HCT116 (cell line): Measurements from ENCODE around the gene GNLY. TPM values are rescaled to one million over a fixed set of nuclear protein-coding genes. Genes with fewer than 3 reads are reported as not detected.

ENCODE experiments used
- ATAC-seq: fragments of 200-7000 bp; cut with Tn5 transposase; 2 replicates; pipeline ENCODE4 v1.9.1; 2020; ENCODE audit warnings: mild to moderate bottlenecking, moderate library complexity
- BruUV-seq: library from RNA; stranded (reverse); fragments of 400-500 nt; replicated peaks from 2 replicates; lab custom pipeline; 2021; lab: Mats Ljungman, UMichigan
- CTCF ChIA-PET: fragments of 300-600 bp; sonication (Branson Sonifier 250); formaldehyde crosslinking; loops from one replicate; lab custom pipeline; 2021; ENCODE audit warnings: antibody characterized with exemption; lab: Charles Lee
- POLR2A ChIA-PET: fragments of 300-600, 350-600 bp; sonication (Branson Sonifier 250); formaldehyde crosslinking; loops from one replicate; lab custom pipeline; 2021; ENCODE audit warnings: antibody characterized with exemption; lab: Charles Lee
- RAD21 ChIA-PET, 2 experiments: fragments of 300-600 bp; sonication (Branson Sonifier 250); formaldehyde crosslinking; loops; one replicate each; lab custom pipeline; 2023; ENCODE audit warnings: low total read pairs in 2 of 2; ENCODE audit not compliant: uncharacterized antibody in 2 of 2, unreplicated experiment in 2 of 2, low non-redundant PET in 1 of 2; lab: Charles Lee
- DNase-seq: peaks from one replicate; pipeline ENCODE4 v3.0.0-alpha.2; 2010; ENCODE audit warnings: low read depth, low spot score
- H2AFZ ChIP-seq: fragments of 200-600 bp; shearing (Covaris generic), sonication (generic); 2 replicates; pipeline ENCODE4 v1.6.1; 2017; ENCODE audit warnings: low read depth, mixed run types, mixed read lengths, antibody characterized with exemption, low read length; ENCODE audit not compliant: poor library complexity, severe bottlenecking
- H3K27ac ChIP-seq: 2 replicates; pipeline ENCODE4 v1.5.1; 2012; ENCODE audit warnings: low read depth, low read length
- H3K27me3 ChIP-seq: fragments of 200-600 bp; sonication (generic); 2 replicates; pipeline ENCODE4 v1.6.1; 2016; ENCODE audit warnings: mixed run types, low read length, mixed read lengths; ENCODE audit not compliant: insufficient read depth
- H3K36me3 ChIP-seq, 2 experiments: fragments of 200-500 bp in 1 of 2; fragments of 200-600 bp in 1 of 2; sonication (Bioruptor generic) in 1 of 2; sonication (generic) in 1 of 2; 2 replicates each; pipeline versions ENCODE4 v1.5.1 to v1.6.1; 2014 to 2016; ENCODE audit warnings: low read length in 2 of 2, inconsistent platforms in 1 of 2, mixed read lengths in 1 of 2, mixed run types in 1 of 2; ENCODE audit not compliant: insufficient read depth in 2 of 2, control insufficient read depth in 1 of 2
- H3K4me1 ChIP-seq, 2 experiments: fragments of 200-600 bp in 1 of 2; sonication (generic) in 1 of 2; 2 replicates each; pipeline versions ENCODE4 v1.5.1 to v1.6.1; 2012 to 2017; ENCODE audit warnings: low read length in 2 of 2, inconsistent platforms in 1 of 2, mild to moderate bottlenecking in 1 of 2, mixed read lengths in 1 of 2, mixed run types in 1 of 2, moderate library complexity in 1 of 2; ENCODE audit not compliant: insufficient read depth in 2 of 2, control insufficient read depth in 1 of 2
- H3K4me2 ChIP-seq: fragments of 200-600 bp; sonication (generic); 2 replicates; pipeline ENCODE4 v1.6.1; 2017; ENCODE audit warnings: mixed run types, low read length, mixed read lengths
- H3K4me3 ChIP-seq, 2 experiments: fragments of 200-600 bp in 1 of 2; sonication (generic) in 1 of 2; replicated peaks in 1 of 2; 2 replicates each; pipeline ENCODE4 v1.5.1; 2011 to 2016; ENCODE audit warnings: low read length in 2 of 2, control low read depth in 1 of 2, low read depth in 1 of 2, mild to moderate bottlenecking in 1 of 2, mixed read lengths in 1 of 2, mixed run types in 1 of 2
- H3K79me2 ChIP-seq: fragments of 200-600 bp; sonication (generic); 2 replicates; pipeline ENCODE4 v1.6.1; 2017; ENCODE audit warnings: mild to moderate bottlenecking, mixed run types, low read length, moderate library complexity, mixed read lengths; ENCODE audit not compliant: insufficient read depth
- H3K9ac ChIP-seq: fragments of 200-600 bp; sonication (generic); 2 replicates; pipeline ENCODE4 v1.6.1; 2016; ENCODE audit warnings: low read length, mixed read lengths
- H3K9me2 ChIP-seq: fragments of 200-600 bp; sonication (generic), shearing (Covaris generic); 2 replicates; pipeline ENCODE4 v1.6.1; 2017; ENCODE audit warnings: mixed run types, mild to moderate bottlenecking, moderate library complexity; ENCODE audit not compliant: insufficient read depth
- H3K9me3 ChIP-seq, 2 experiments: fragments of 200-500 bp in 1 of 2; fragments of 200-600 bp in 1 of 2; sonication (Bioruptor generic) in 1 of 2; sonication (generic) in 1 of 2; 2 replicates each; pipeline ENCODE4 v1.6.1; 2014 to 2017; ENCODE audit warnings: low read length in 2 of 2, mixed read lengths in 2 of 2, inconsistent platforms in 1 of 2, low read depth in 1 of 2, mild to moderate bottlenecking in 1 of 2, mixed run types in 1 of 2, moderate library complexity in 1 of 2; ENCODE audit not compliant: control insufficient read depth in 1 of 2, insufficient read depth in 1 of 2
- H4K20me1 ChIP-seq: fragments of 200-600 bp; sonication (generic), shearing (Covaris generic); 2 replicates; pipeline ENCODE4 v1.6.1; 2017; ENCODE audit warnings: mixed run types, mild to moderate bottlenecking, moderate library complexity; ENCODE audit not compliant: insufficient read depth
- ATF3 ChIP-seq: IDR thresholded peaks from 2 replicates; pipeline ENCODE4 v1.6.1; 2012
- CBX3 ChIP-seq: IDR thresholded peaks from 2 replicates; pipeline ENCODE4 v1.6.1; 2012; ENCODE audit warnings: low read depth
- CEBPB ChIP-seq: IDR thresholded peaks from 2 replicates; pipeline ENCODE4 v1.6.1; 2012; ENCODE audit warnings: low read depth
- ELF1 ChIP-seq: IDR thresholded peaks from 2 replicates; pipeline ENCODE4 v1.6.1; 2012; ENCODE audit warnings: low read depth, borderline replicate concordance
- EZH2phosphoT487 ChIP-seq: fragments of 200-600 bp; IDR thresholded peaks from 2 replicates; pipeline ENCODE4 v1.6.1; 2018; ENCODE audit warnings: antibody characterized with exemption, borderline replicate concordance
- JUND ChIP-seq: IDR thresholded peaks from 2 replicates; pipeline ENCODE4 v1.6.1; 2012
- RAD21 ChIP-seq: IDR thresholded peaks from 2 replicates; pipeline ENCODE4 v1.6.1; 2012; ENCODE audit warnings: low read depth, mild to moderate bottlenecking
- SIN3A ChIP-seq: IDR thresholded peaks from 2 replicates; pipeline ENCODE4 v1.6.1; 2012; ENCODE audit warnings: low read depth
- SRF ChIP-seq: IDR thresholded peaks from 2 replicates; pipeline ENCODE4 v1.6.1; 2012; ENCODE audit warnings: low read depth
- TCF7L2 ChIP-seq: IDR thresholded peaks from 2 replicates; pipeline ENCODE4 v1.7.0; 2011; ENCODE audit warnings: borderline replicate concordance, inconsistent platforms; ENCODE audit not compliant: insufficient read depth, insufficient read length; ENCODE audit errors: extremely low read depth
- ZBTB33 ChIP-seq: IDR thresholded peaks from 2 replicates; pipeline ENCODE4 v1.6.1; 2011; ENCODE audit warnings: mild to moderate bottlenecking, low read length, moderate library complexity; ENCODE audit not compliant: insufficient replicate concordance; ENCODE audit errors: extremely low read depth
- intact Hi-C: fragments of 100-400 bp; cut with micrococcal nuclease; formaldehyde crosslinking; loops from 2 replicates; pipeline ENCODE4 v1.10.0; 2022
- total RNA-seq: library from RNA; stranded (reverse); gene quantifications from one replicate; pipeline ENCODE4 v1.2.1, GENCODE V29; 2021; ENCODE audit not compliant: unreplicated experiment
- TF ChIP-seq, protein P1 (sequence below): IDR thresholded peaks from 2 replicates; pipeline ENCODE4 v1.6.1; 2012
- TF ChIP-seq, protein P2 (sequence below), 3 experiments: fragments of 200-600 bp in 1 of 3; sonication (generic) in 1 of 3; IDR thresholded peaks in 2 of 3; conservative IDR thresholded peaks in 1 of 3; 2 replicates each; pipeline ENCODE4 v1.5.1; 2012 to 2017; ENCODE audit warnings: low read depth in 2 of 3, low read length in 2 of 3, antibody characterized with exemption in 1 of 3, borderline replicate concordance in 1 of 3, control low read depth in 1 of 3, mild to moderate bottlenecking in 1 of 3, mixed read lengths in 1 of 3, mixed run types in 1 of 3, moderate library complexity in 1 of 3; ENCODE audit not compliant: insufficient read depth in 1 of 3

The GNLY gene
- total RNA-seq, 1 experiment from 2014 or later: 0.74 TPM

DNA sequence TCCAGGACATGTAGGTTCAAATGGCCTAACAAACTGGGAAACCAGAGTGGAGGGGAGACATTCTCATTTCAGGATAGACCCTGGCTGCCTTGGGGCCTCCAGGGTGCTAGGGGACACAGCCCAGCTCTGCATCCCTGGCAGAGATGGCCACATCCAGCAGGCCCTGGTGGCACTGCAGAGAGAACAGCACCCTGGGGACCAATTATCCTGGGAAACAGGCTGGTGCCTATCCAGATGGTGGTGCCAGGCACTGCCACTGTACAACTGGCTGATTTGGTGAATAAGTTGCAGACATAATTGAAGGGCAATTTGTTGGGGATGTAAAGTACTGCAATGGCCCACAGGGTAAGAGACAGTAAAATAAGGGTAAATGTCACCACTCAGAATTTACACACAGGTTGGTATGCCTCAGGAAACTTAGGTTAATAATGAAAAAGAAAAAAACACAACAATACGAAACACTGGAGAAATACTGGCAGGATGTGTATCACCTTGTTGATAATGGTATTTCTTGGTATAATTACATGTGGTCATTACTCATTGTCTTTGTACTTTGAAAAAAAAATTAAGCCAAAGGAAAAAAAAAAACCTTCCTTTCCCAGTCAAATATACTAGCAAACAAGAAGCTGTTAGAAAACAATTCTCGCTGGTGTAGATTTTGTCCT, 13.3 kb upstream of the GNLY start:
- TF ChIP-seq JUND (no peak), EZH2phosphoT487 (no peak), TCF7L2 (no peak), CBX3 (no peak), RAD21 (no peak)
- TF ChIP-seq, protein P1, sequence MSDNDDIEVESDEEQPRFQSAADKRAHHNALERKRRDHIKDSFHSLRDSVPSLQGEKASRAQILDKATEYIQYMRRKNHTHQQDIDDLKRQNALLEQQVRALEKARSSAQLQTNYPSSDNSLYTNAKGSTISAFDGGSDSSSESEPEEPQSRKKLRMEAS: no peak
- Histone ChIP-seq H3K9me3 (no peaks in the 10 kb centered on the region), H3K4me3 (peak overlapping the region in 1 of 2 experiments; percentile 12; a peak in 1 of 4 replicates), H2AFZ (peak overlapping the region; percentile 33), H3K36me3 (no peaks in the 10 kb centered on the region), H3K4me1 (peaks cover 13 to 31% of the 10 kb centered on the region in 2 experiments), H3K79me2 (no peaks in the 10 kb centered on the region), H3K27ac (no peak overlapping the region), H4K20me1 (no peaks in the 10 kb centered on the region), H3K9me2 (no peaks in the 10 kb centered on the region), H3K4me2 (peak overlapping the region; percentile 51), H3K27me3 (no peaks in the 10 kb centered on the region), H3K9ac (no peak overlapping the region; the same call in 1 of the 2 replicates)
- intact Hi-C loops: no loop called here
- DNase-seq (no peak), ATAC-seq (no peak)
- POLR2A ChIA-PET: interaction anchor here (0.9 kb wide), 1 partner anchor 26 kb away, joined by 3 read pairs; no protein-coding TSS in a partner anchor
- RAD21 ChIA-PET: no interaction called here
- CTCF ChIA-PET: interaction anchor here (1.6 to 4.1 kb wide), 2 partner anchors 25 to 48 kb away, joined by 3 to 33 read pairs; no protein-coding TSS in a partner anchor
- BruUV-seq: no TSS peak

DNA sequence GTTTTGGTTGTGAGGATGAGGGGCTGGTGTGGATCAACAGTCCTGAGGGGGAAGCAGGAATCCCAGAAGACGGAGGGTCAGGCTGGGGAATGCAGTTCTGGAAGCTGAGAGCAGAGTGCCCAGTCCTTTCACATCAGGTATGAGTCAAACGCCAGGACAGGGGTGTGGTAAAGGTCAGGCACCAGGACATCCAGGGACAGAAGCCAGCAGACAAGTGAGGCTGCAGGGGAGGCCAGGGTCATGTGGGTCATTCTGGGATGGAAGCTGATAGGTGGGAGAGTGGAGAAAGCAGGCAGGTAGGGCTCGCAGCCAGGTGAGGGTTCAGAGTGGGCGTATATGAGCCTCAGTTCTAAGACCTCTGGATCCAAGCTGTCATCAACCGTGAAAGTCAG, 12.8 kb upstream of the GNLY start:
- no peak for DNase-seq
- TF ChIP-seq, protein P2, sequence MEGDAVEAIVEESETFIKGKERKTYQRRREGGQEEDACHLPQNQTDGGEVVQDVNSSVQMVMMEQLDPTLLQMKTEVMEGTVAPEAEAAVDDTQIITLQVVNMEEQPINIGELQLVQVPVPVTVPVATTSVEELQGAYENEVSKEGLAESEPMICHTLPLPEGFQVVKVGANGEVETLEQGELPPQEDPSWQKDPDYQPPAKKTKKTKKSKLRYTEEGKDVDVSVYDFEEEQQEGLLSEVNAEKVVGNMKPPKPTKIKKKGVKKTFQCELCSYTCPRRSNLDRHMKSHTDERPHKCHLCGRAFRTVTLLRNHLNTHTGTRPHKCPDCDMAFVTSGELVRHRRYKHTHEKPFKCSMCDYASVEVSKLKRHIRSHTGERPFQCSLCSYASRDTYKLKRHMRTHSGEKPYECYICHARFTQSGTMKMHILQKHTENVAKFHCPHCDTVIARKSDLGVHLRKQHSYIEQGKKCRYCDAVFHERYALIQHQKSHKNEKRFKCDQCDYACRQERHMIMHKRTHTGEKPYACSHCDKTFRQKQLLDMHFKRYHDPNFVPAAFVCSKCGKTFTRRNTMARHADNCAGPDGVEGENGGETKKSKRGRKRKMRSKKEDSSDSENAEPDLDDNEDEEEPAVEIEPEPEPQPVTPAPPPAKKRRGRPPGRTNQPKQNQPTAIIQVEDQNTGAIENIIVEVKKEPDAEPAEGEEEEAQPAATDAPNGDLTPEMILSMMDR (IDR thresholded peaks at IDR 0.05 in 2 of 3, conservative IDR thresholded peaks at IDR 0.05 in 1 of 3; ENCODE audit: borderline replicate concordance in 1 of 3, insufficient read depth in 1 of 3, low read depth in 2 of 3, low read length in 2 of 3): no peak
- TF ChIP-seq RAD21: no peak
- no peak for TF ChIP-seq SIN3A
- no peak for TF ChIP-seq CEBPB
- TF ChIP-seq, protein P1: no peak
- peak; percentile 19; the same call in 1 of the 2 replicates for TF ChIP-seq JUND
- TF ChIP-seq EZH2phosphoT487: no peak
- no peak for TF ChIP-seq ZBTB33
- no peak for TF ChIP-seq TCF7L2
- no peak for TF ChIP-seq ATF3
- TF ChIP-seq SRF: no peak
- TF ChIP-seq ELF1: no peak

More for the DNA sequence above, 12.8 kb upstream of the GNLY start:
- Histone ChIP-seq H3K4me2 (peak overlapping the region; percentile 51), H2AFZ (peak overlapping the region; percentile 33), H3K9ac (no peak overlapping the region; the same call in 1 of the 2 replicates), H3K4me3 (0 out of 4 replicates have a peak overlapping the region, but pooled peaks of 1 of the 2 experiments have one; percentile 12), H4K20me1 (no peaks in the 10 kb centered on the region), H3K4me1 (peaks cover 13 to 31% of the 10 kb centered on the region in 2 experiments), H3K27me3 (no peaks in the 10 kb centered on the region), H3K36me3 (no peaks in the 10 kb centered on the region), H3K9me3 (no peaks in the 10 kb centered on the region), H3K79me2 (no peaks in the 10 kb centered on the region), H3K9me2 (no peaks in the 10 kb centered on the region), H3K27ac (no peak overlapping the region)
- ChIA-PET POLR2A (interaction anchor here (0.9 kb wide), 1 partner anchor 26 kb away, joined by 3 read pairs; no protein-coding TSS in a partner anchor), CTCF (interaction anchor here (4.1 kb wide), 1 partner anchor 25 kb away, joined by 33 read pairs; no protein-coding TSS in a partner anchor), RAD21 (no interaction called here)
- no TSS peak for BruUV-seq
- intact Hi-C loops: no loop called here
- peak; percentile 15; the same call in 1 of the 2 replicates for ATAC-seq
